Iris pigment epithelial cell (primary cell): ENCODE results near the gene C7.
"Not testable (repeated sequence)": the region's sequence is repeated elsewhere in the genome, so short reads cannot be mapped to it uniquely, and the experiment has no call there.

Experiments
- DNase-seq: peaks from one replicate; pipeline ENCODE4 v3.0.0-alpha.2; 2011; ENCODE audit warnings: low read depth

C7 gene

DNA sequence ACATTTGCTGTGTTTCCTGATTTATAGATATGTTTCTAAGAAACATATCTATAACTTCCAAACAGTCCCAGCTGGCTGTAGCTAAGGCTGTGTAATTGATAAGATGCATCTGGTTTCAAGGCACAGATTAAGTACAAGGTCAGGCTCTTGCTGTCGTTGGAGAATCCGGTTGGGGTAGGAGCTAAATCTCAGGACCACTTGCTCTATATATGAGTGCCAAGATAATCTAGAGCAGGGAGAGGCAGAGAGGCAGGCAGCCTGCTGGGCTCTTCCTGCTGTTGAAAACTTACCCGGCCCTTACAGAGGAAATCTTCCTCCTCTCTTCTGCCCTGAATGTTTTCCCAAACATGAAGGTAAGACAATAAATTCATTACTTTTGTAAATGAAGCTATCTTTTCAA is at the start of gene C7:
Gene C7, plus strand, starts transcription at position 234 of the 400 bp plus-strand sequence. Its CDS starts 114 bp downstream, at position 348.
- DNase-seq = no peak

- no peak for DNase-seq
These were observed 48.6 kb upstream of the C7 start for GRCh38 chr5:40860711-40861110.

DNA sequence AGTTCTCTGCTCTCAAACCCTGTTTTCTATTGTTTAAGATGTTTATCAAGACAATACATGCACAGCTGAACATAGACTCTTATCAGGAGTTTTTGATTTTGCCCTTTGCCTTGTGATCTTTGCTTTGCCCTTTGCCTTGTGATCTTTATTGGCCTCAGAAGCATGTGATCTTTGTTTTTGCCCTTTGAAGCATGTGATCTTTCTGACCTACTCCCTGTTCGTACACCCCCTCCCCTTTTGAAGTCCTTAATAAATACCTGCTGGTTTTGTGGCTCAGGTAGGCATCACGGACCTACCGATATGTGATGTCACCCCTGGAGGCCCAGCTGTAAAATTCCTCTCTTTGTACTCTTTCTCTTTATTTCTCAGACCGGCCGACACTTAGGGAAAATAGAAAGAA is 44.3 kb upstream of the C7 start:
- not testable (repeated sequence) for DNase-seq

- DNase-seq = no peak
These were observed 42.5 kb upstream of the C7 start for GRCh38 chr5:40866844-40867243.

- no peak for DNase-seq
These were observed 39.9 kb upstream of the C7 start for GRCh38 chr5:40869384-40869783.

DNA sequence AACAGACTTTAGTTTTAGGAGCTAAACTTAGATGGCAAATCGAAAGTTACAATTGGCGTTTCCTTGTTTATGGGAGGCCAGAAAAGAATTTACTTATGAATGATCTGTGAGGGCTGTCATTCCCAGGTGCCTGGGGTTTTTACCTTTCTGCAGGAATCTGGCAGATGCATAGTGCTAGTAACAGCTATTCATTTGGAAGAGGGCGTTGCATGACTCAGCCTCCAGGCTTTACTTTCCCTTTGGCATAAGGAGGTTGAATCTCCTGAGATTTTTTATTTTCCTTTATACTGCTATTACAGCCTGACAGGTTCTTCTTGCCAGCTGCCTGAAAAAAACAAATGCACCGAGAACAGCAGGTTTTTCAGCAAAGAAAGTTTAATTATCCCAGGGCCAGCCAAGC is 38.1 kb upstream of the C7 start:
- peak; percentile 27 for DNase-seq

GRCh38 chr5:40872253-40872652 is 37.0 kb upstream of the C7 start:
- not testable (repeated sequence) for DNase-seq

- no peak for DNase-seq
These were observed 35.9 kb upstream of the C7 start for GRCh38 chr5:40873286-40873880.

DNA sequence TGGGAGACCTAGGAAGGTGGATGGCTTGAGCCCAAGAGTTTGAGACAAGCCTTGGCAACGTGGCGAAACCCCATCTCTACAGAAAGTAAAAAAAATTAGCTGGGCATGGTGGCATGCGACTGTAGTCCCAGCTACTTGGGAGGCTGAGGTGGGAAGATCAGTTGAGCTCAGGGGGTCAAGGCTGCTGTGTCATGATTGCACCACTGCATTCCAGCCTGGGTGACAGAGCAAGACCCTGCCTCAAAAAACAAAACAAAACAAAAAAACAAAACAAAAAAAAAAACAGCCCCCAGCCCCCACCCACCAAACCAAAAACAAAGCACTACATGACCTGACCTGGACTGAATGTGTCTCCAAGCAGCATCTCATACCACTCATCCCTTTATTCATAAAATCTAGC is 33.3 kb upstream of the C7 start:
- DNase-seq = no peak

DNA sequence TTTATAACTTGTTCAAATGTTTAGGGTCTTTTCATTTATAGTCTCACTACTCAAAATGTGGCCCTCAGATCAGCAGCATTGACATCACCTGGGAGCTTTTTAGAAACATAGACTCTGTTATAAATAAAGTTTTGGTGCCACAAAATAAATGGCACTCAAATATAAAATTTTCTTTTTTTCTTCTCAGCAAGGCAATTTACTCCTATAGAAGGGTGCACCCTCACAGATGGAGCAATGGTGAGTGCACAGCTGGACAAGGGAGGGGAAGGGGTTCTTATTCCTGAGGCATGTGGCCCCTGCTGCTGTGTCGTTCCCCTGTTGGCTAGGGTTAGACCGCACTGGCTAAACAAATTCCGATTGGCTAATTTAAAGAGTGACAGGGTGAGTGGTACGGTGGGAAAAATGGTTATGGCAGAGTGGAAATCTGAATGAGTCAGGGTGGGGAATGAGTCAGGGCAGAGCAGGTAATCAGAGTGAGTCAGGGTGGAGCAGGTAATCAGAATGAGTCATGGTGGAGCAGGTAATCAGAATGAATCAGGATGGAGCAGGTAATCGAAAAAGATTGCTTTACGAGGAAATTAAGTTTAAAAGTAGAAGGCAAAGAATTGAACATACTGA is 31.8 kb upstream of the C7 start:
- no peak for DNase-seq

DNA sequence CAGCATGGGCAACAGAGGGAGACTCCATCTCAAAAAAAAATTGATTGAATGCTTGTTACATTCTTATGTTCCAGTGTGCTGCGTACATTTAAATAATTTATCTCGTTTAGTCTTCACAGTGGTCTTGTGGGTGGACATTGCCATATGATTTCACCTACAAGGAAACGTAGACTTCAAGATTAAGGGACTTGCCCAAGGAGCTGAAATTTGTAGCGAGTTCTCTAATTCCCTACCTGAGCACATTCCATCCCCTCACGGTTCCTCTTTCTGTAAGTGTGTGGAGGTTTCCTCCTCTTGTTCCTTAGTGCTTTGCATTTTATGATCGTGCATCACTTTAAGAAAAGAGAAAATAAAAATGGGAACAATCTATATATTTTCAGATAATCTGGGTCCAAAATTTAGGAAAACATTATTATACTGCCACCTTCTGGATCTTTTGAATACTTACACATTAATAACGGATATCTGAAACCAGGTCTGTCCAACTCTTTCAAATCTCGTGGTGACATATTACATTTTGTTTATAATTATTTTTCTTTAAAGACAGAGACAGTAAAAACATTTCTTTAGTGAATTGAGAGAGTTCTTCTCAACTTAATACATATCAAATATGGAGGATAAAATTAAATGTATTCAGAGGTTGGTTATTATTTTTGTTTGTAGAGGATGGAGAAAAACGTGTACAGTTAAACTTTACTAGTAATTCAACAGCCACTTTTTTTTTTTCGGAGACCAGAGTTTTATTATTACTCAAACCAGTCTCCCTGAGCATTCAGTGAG is 29.9 kb upstream of the C7 start:
- peak; percentile 33 for DNase-seq

DNA sequence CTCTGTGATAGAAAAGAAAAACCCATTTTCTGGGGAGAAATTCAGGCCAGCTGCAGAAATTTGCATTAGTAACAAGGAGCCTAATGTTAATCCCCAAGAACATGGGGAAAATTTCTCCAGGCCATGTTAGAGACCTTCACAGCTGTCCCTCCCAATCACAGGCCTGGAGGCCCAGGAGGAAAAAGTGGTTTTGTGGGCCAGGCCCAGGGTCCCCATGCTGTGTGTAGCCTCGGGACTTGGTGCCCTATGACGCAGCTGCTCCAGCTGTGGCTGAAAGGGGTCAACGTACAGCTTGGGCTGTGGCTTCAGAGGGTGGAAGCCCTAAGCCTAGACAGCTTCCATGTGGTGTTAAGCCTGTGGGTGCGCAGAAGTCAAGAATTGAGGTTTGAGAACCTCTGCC is 27.0 kb upstream of the C7 start:
- DNase-seq = no peak

- not testable (repeated sequence) for DNase-seq
These were observed 26.2 kb upstream of the C7 start for GRCh38 chr5:40883051-40883450.

GRCh38 chr5:40895440-40896425 is 13.6 kb upstream of the C7 start:
- DNase-seq = not testable (repeated sequence)

- peak; percentile 73 for DNase-seq
These were observed 4.9 kb upstream of the C7 start for GRCh38 chr5:40904205-40904993.

- DNase-seq = no peak
These were observed 4.3 kb upstream of the C7 start for GRCh38 chr5:40904994-40905306.

DNA sequence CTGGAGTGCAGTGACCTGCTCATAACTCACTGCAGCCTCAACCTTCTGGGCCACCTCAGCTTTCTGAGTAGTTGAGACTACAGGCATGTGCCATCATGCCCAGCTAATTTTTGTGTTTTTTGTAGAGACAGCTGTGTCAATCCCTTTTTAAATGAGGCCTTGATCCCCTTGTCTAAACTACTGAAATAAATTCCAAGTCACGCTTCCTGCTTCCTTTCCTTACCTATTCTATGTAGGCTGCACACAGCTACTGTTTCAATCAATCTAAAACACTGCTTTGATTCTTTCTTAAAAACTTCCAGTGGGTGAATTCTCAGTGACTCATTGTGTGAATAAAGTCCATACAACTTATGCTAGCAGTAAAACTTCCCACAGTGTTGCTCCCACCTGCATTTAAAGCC is 2.9 kb upstream of the C7 start:
- no peak for DNase-seq

- no peak for DNase-seq
These were observed 426 bp downstream of the C7 start for GRCh38 chr5:40909723-40910122.

DNA sequence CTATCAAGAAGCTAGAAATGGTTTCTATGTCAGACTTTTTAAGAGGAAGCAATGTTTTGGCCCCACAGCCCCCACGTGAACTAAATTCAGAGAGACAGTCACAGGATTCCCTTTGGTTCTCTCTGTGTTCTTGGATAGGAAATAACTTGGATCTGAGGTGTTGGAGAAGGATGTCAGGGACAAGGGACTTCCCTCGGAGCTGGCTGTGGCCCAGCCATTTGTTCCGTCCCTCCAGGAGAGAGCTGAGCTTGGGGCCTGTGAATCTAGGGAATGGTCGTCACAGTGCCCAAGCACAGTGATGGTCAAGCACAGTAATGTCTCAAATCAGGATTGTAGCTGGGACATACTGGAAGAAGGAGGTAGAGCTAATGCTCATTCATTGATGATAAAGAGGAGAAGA is 2.0 kb downstream of the C7 start:
- no peak for DNase-seq

DNA sequence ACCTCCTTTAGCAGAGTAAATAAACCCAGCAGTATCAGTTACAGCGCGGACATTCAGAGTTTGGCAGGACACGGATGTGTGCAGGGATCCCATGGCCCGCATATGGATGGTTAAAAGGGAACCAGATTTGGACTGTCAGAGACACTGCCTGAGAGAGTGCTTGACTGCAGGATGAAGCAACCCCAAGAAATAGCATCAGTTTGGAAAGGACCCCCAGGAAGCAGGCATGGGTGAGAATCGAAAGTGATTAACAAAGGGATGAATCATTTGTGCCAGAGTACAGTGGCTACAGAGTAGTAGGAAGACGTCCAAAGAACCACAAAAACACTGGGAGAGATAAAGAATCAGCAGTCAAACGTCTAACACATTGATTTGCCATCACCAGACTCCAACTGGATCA is 5.5 kb downstream of the C7 start:
- DNase-seq = peak; percentile 71

DNA sequence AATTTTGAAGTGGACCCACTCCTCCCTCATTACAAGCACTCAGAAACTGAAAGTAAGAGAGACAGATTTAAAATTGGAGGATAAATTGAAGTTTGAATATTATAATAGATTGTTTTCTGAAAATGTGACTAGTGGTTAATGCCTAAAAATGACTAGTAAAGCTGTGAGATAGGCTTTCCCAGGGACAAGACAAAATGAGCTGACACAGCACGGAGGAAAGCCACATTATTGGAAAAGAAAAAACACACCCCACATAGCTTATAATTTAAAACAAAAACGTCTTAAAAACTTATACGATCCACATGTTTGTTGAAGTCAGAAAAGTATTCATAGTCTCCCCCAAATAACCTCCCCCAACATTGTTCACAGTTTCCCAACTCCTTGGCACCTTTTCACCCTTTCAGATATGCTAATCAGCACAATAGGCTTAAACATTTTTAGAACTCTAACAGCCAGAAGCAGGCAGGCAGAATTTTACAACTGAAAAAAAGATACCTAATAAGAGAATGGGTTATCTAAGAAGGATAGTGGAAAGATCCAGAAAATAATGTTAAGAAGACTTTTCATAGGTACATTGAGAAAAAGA is 6.1 kb downstream of the C7 start:
- DNase-seq = no peak
